ENCODE results near the gene SHC1. TPM values are rescaled to one million over a fixed set of nuclear protein-coding genes. Genes with fewer than 3 reads are reported as not detected.

Gene SHC1
- total RNA-seq, 1 donor from 2014 or later, result 69.0 TPM

DNA sequence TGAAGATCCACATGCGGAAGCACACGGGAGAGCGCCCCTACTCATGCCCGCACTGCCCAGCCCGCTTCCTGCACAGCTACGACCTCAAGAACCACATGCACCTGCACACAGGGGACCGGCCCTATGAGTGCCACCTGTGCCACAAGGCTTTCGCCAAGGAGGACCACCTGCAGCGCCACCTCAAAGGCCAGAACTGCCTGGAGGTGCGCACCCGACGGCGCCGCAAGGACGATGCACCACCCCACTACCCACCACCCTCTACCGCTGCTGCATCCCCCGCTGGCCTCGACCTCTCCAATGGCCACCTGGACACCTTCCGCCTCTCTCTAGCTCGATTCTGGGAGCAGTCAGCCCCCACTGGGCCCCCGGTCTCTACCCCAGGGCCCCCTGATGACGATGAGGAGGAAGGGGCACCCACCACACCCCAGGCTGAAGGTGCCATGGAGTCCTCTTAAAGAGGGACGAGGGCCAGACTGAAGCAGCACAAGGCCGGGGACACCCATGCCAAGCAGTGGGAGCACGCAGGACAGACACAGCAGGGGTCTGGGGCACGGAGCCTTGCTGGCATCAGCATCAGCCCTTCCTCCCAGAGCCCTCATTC is 45.8 kb upstream of the SHC1 start:
- Mint-ChIP-seq H3K9me3 (no peaks in the 10 kb centered on the region), H3K4me3 (no peak overlapping the region), H3K4me1 (peaks cover 39% of the 10 kb centered on the region), H3K36me3 (peaks cover 2% of the 10 kb centered on the region), H3K27ac (peak overlapping the region; percentile 85), H3K27me3 (ENCODE audit: insufficient read depth, low read depth) (peaks cover 11% of the 10 kb centered on the region)
- DNase-seq (ENCODE audit: low spot score), result no peak
- no peak overlapping the region for H3K27ac ChIP-seq
- peaks cover 5% of the 10 kb centered on the region for H4K20me1 ChIP-seq (ENCODE audit: low read depth)
- H3K79me2 ChIP-seq (ENCODE audit: low read depth), result peaks cover 12% of the 10 kb centered on the region
- no peak overlapping the region for H3K4me3 ChIP-seq
- no peaks in the 10 kb centered on the region for H3K27me3 ChIP-seq
- peaks cover 30% of the 10 kb centered on the region for H3F3A ChIP-seq (ENCODE audit: low read depth)
- H3K4me2 ChIP-seq, result peak overlapping the region; percentile 58
- no peaks in the 10 kb centered on the region for H3K9me3 ChIP-seq (ENCODE audit: low read depth)
- H3K36me3 ChIP-seq, result no peaks in the 10 kb centered on the region
- no peak overlapping the region for H2AFZ ChIP-seq (replicated peaks)
- H3K9ac ChIP-seq, result no peak overlapping the region
- TF ChIP-seq CTCF (IDR thresholded peaks at IDR 0.05), result no peak
- TF ChIP-seq EZH2phosphoT487 (IDR thresholded peaks at IDR 0.05), result no peak
- H3K4me1 ChIP-seq, result peaks cover 38% of the 10 kb centered on the region

DNA sequence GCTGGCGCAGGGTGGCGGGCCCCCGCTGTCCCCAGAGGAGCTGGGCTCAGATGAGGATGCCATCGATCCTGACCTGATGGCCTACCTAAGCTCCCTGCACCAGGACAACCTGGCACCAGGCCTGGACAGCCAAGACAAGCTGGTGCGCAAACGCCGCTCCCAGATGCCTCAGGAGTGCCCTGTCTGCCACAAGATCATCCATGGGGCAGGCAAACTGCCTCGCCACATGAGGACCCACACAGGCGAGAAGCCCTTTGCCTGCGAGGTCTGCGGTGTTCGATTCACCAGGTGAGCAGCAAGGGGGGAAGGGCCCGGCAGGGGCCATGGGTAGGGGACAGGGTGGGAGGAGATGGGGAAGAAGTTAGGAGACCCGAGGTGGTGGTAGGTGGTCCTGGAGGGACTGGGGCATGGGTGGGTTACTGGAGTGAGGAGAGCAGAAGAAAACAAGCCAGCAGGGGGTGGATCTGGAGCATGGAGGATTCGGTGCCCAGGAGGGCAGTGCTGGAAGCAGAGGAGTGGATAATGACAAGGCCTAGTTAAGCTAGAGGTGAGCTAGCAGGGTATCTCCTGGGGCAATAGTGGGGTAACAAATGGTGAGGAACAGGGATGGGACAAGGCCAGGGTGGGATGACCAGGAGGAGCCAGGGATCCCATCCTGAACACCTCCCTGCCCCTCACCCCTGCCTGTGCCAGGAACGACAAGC is 45.1 kb upstream of the SHC1 start:
- peak overlapping the region; percentile 85 for H3K27ac Mint-ChIP-seq
- H3K4me1 Mint-ChIP-seq, result peaks cover 43% of the 10 kb centered on the region
- no peak overlapping the region for H3K4me3 Mint-ChIP-seq

GRCh38 chr1:155014709-155015508 is 44.4 kb upstream of the SHC1 start:
- no peak overlapping the region for H3K4me3 Mint-ChIP-seq
- H3K27me3 ChIP-seq, result no peaks in the 10 kb centered on the region
- TF ChIP-seq EZH2phosphoT487 (IDR thresholded peaks at IDR 0.05), result no peak
- TF ChIP-seq EZH2 (IDR thresholded peaks at IDR 0.05), result no peak
- TF ChIP-seq CTCF (IDR thresholded peaks at IDR 0.05), result no peak
- peaks cover 2% of the 10 kb centered on the region for H3K36me3 Mint-ChIP-seq
- no peak overlapping the region for H3K9ac ChIP-seq
- H3K4me3 ChIP-seq, result no peak overlapping the region
- no peaks in the 10 kb centered on the region for H3K36me3 ChIP-seq
- H3K4me2 ChIP-seq, result no peak overlapping the region
- H3K4me1 ChIP-seq, result peaks cover 47% of the 10 kb centered on the region
- no peak overlapping the region for H3K27ac ChIP-seq
- H3K27ac Mint-ChIP-seq, result no peak overlapping the region
- H3K79me2 ChIP-seq (ENCODE audit: low read depth), result peaks cover 15% of the 10 kb centered on the region
- DNase-seq (ENCODE audit: low spot score), result no peak
- H3K9me3 Mint-ChIP-seq, result no peaks in the 10 kb centered on the region
- H4K20me1 ChIP-seq (ENCODE audit: low read depth), result peaks cover 5% of the 10 kb centered on the region
- H3F3A ChIP-seq (ENCODE audit: low read depth), result peaks cover 37% of the 10 kb centered on the region
- no peaks in the 10 kb centered on the region for H3K9me3 ChIP-seq (ENCODE audit: low read depth)
- H2AFZ ChIP-seq (replicated peaks), result no peak overlapping the region
- peaks cover 7% of the 10 kb centered on the region for H3K27me3 Mint-ChIP-seq (ENCODE audit: insufficient read depth, low read depth)
- H3K4me1 Mint-ChIP-seq, result peaks cover 40% of the 10 kb centered on the region

More for the DNA sequence above, 45.1 kb upstream of the SHC1 start:
- TF ChIP-seq CTCF (IDR thresholded peaks at IDR 0.05), result no peak
- TF ChIP-seq EZH2phosphoT487 (IDR thresholded peaks at IDR 0.05), result no peak
- TF ChIP-seq EZH2 (IDR thresholded peaks at IDR 0.05), result no peak
- H2AFZ ChIP-seq (replicated peaks), result no peak overlapping the region
- H3K79me2 ChIP-seq (ENCODE audit: low read depth), result peaks cover 12% of the 10 kb centered on the region
- H3K4me3 ChIP-seq, result no peak overlapping the region
- peaks cover 7% of the 10 kb centered on the region for H3K27me3 Mint-ChIP-seq (ENCODE audit: insufficient read depth, low read depth)
- DNase-seq (ENCODE audit: low spot score), result no peak
- no peak overlapping the region for H3K4me2 ChIP-seq
- H3K9me3 ChIP-seq (ENCODE audit: low read depth), result no peaks in the 10 kb centered on the region
- no peaks in the 10 kb centered on the region for H3K36me3 ChIP-seq
- no peak overlapping the region for H3K27ac ChIP-seq
- H3F3A ChIP-seq (ENCODE audit: low read depth), result peaks cover 36% of the 10 kb centered on the region
- no peaks in the 10 kb centered on the region for H3K27me3 ChIP-seq
- no peaks in the 10 kb centered on the region for H3K9me3 Mint-ChIP-seq
- peaks cover 2% of the 10 kb centered on the region for H3K36me3 Mint-ChIP-seq
- H3K9ac ChIP-seq, result no peak overlapping the region
- peaks cover 45% of the 10 kb centered on the region for H3K4me1 ChIP-seq
- H4K20me1 ChIP-seq (ENCODE audit: low read depth), result peaks cover 5% of the 10 kb centered on the region

All from neural progenitor cell (in vitro differentiated cells).